WTC11 (cell line): ENCODE measurements around the gene GPATCH1.

ENCODE experiments used
- FOXJ3 ChIP-seq: sonication (generic); formaldehyde crosslinking; IDR thresholded peaks from 2 replicates; pipeline ENCODE4 v1.9.0; 2021; ENCODE audit warnings: missing genetic modification reagents, mild to moderate bottlenecking, borderline replicate concordance
- IRF2 ChIP-seq: sonication (generic); formaldehyde crosslinking; IDR thresholded peaks from 2 replicates; pipeline ENCODE4 v1.8.0; 2022; ENCODE audit warnings: low read depth, missing genetic modification reagents, borderline replicate concordance
- KAT7 ChIP-seq: sonication (generic); formaldehyde crosslinking; IDR thresholded peaks from 2 replicates; pipeline ENCODE4 v1.8.1; 2023; ENCODE audit warnings: missing genetic modification reagents, mild to moderate bottlenecking, borderline replicate concordance
- MAX ChIP-seq: sonication (generic); formaldehyde crosslinking; IDR thresholded peaks from 2 replicates; pipeline ENCODE4 v1.8.0; 2022; ENCODE audit warnings: mild to moderate bottlenecking, missing genetic modification reagents
- NFE2L1 ChIP-seq: sonication (generic); formaldehyde crosslinking; IDR thresholded peaks from 2 replicates; pipeline ENCODE4 v1.8.1; 2023; ENCODE audit warnings: missing genetic modification reagents
- PREB ChIP-seq: sonication (generic); formaldehyde crosslinking; IDR thresholded peaks from 2 replicates; pipeline ENCODE4 v1.8.1; 2022; ENCODE audit warnings: mild to moderate bottlenecking, missing genetic modification reagents, moderate library complexity, borderline replicate concordance
- TCF7 ChIP-seq: sonication (generic); formaldehyde crosslinking; IDR thresholded peaks from 2 replicates; pipeline ENCODE4 v1.8.0; 2022; ENCODE audit warnings: mild to moderate bottlenecking, low read depth, missing genetic modification reagents, moderate library complexity
- TF ChIP-seq, protein P1 (sequence below): fragments of 200-600 bp; IDR thresholded peaks from 2 replicates; pipeline ENCODE4 v1.8.0; 2022; ENCODE audit warnings: antibody characterized with exemption

DNA sequence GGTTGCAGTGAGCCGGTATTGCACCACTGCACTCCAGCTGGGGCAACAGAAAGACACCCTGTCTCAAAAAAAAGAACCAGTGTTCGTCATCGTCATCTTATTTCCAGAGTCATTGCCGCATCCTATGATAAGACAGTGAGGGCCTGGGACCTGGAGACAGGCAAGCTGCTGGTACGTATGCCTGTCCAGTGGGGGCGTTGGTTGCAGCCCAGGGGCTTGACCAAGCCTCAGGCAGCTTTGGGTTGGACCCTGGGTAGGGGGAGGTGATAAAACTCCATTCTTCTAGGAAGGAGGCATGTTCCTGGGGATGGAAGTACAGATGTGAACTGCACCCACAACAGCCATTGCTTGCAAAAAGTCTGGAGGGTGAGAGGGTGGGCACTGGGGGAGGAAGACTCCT, 66.6 kb downstream of the GPATCH1 start:
- no peak for TF ChIP-seq PREB (CRISPR knock-in tag)
- TF ChIP-seq KAT7 (CRISPR knock-in tag), result no peak
- TF ChIP-seq, protein P1, sequence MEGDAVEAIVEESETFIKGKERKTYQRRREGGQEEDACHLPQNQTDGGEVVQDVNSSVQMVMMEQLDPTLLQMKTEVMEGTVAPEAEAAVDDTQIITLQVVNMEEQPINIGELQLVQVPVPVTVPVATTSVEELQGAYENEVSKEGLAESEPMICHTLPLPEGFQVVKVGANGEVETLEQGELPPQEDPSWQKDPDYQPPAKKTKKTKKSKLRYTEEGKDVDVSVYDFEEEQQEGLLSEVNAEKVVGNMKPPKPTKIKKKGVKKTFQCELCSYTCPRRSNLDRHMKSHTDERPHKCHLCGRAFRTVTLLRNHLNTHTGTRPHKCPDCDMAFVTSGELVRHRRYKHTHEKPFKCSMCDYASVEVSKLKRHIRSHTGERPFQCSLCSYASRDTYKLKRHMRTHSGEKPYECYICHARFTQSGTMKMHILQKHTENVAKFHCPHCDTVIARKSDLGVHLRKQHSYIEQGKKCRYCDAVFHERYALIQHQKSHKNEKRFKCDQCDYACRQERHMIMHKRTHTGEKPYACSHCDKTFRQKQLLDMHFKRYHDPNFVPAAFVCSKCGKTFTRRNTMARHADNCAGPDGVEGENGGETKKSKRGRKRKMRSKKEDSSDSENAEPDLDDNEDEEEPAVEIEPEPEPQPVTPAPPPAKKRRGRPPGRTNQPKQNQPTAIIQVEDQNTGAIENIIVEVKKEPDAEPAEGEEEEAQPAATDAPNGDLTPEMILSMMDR, result peak; percentile 16; the same call in 1 of the 2 replicates
- no peak for TF ChIP-seq IRF2 (CRISPR knock-in tag)
- no peak for TF ChIP-seq NFE2L1 (CRISPR knock-in tag)
- TF ChIP-seq FOXJ3 (CRISPR knock-in tag), result no peak
- TF ChIP-seq MAX (CRISPR knock-in tag), result no peak
- no peak for TF ChIP-seq TCF7 (CRISPR knock-in tag)
